Activated CD4-positive, alpha-beta T cell treated with anti-CD3 and anti-CD28 coated beads, Interleukin-2, amount 50 U/mL, for 1 hour (primary cell): ENCODE measurements around the gene ABHD8.
A peak's percentile ranks its signal among the peaks of the same experiment; 100 is the strongest.

Experiments
- DNase-seq: peaks from one replicate; pipeline ENCODE4 v3.0.0-alpha.2; 2020

The ABHD8 gene, protein sequence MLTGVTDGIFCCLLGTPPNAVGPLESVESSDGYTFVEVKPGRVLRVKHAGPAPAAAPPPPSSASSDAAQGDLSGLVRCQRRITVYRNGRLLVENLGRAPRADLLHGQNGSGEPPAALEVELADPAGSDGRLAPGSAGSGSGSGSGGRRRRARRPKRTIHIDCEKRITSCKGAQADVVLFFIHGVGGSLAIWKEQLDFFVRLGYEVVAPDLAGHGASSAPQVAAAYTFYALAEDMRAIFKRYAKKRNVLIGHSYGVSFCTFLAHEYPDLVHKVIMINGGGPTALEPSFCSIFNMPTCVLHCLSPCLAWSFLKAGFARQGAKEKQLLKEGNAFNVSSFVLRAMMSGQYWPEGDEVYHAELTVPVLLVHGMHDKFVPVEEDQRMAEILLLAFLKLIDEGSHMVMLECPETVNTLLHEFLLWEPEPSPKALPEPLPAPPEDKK

DNA sequence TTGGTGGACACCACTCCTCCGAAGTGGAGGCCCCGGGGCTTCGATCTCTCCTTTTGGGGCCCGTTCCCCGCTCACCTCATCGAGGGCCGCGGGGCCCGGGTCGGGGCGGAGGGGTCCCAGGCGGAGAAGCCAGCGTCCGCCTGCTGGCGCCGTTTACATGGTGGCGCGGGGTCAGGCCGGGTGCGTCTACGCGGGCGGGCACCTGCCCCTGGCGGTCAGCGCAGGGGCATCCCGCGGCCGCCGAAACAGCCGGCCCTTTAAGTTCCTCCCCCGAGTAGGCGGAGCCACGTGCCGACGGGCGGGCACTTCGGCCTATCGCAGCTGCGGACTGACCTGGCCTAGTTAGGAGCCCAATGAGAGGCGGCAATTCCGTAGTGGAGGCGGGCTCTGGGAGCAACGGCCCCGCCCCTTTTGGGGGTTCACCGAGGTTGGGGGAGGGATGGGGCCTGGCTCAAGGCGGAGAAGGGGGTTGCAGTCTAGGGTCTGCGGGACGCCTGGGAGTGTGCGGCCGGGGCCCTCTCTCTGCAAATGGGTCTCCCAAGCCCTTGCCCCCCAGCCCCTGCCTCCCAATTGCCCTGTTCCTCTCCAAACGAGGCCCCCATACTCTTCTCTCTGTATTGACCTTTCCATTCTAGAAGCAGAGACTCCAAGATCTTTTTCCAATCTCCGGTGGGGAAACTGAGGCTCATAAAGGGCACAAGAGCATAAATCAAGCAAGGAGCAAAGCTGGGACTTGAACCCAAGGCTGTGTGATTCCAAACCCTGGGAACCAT is at the start of gene ABHD8:
TSS of gene ABHD8 (minus strand) at position 259 of the 773 bp plus-strand sequence. CDS start 1,809 bp downstream, outside the sequence.
- peak; percentile 93 for DNase-seq

DNA sequence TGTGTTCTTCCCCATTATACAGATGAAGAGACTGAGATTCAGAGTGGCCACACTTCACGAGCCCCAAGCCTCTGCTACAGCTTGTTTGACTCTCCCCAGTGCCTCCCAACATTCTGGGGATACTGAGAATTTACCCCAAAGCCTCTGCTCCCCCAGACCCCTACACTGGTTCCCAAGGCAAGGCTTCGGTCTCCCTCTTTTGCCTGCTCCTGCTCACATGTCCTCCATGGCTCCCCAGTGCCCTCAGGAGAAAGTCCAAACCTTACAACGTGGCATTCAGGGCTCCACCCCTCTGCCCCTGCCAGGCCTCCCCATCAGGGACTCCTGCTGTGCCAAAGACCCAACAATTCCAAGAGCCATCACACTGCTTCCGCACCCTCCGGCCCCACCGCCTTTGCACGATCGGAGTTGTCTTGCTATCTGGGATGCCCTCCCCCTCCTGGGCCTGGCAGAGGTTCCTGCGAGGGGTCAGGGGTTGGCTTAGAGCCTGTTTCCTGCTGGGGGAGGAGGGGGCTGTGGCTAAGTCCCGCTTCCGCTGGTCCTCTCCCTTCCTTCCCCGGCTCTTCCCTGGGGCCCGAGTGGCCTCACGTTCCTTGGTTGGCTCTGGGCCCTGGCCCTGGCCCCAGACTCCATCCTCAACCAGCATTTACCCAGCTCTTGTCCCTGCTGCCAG is 49.5 kb upstream of the ABHD8 start:
- DNase-seq = no peak

DNA sequence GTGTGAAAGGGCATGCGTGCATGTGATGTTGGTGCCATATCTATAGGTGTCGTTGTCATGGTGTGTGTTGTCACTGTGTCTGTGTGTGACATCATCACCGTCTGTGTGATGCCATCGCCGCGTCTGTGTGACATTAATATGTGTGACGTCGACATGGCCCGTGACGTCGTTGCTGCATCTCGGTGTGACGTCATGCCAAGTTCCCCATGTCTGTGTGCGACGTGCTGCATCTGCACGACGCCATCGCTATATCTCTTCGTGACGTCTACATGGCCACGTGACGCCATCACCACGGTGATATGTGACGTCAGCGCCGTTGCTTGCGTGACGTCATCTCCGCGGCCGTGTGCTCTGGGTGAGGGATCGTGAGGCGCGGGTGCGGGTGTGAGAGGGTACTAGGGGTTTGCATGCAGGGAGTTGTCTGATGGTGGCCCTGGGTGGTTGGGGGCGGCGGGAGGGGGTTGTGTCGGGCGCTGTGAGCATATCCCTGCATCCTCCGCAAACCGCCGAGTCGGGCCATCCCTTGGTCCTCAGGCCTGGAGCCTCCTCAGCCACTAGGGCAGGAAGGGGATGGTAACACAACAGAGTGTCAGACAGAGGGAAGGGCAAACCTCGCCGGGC is 48.7 kb upstream of the ABHD8 start:
- no peak for DNase-seq

DNA sequence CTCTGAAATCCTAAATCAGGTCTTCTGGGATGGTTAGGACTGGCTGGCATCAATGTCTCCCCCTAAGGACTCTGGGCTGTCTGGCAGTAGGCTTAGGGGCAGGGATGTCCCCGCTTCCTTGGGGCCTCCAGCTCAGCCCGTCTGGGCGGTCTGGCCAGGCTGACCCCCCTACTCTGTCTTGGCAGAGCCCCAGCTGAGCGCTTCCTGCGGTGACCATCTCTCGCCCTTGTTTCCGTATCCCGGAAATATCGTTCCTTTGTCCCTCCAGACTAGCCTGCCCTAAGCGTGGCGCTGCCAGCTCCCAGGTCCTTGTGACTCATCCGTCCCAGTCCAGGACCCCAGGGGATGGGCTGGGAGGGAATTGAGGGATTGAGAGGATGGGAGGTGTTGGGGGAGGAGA is 45.5 kb upstream of the ABHD8 start:
- DNase-seq = no peak

DNA sequence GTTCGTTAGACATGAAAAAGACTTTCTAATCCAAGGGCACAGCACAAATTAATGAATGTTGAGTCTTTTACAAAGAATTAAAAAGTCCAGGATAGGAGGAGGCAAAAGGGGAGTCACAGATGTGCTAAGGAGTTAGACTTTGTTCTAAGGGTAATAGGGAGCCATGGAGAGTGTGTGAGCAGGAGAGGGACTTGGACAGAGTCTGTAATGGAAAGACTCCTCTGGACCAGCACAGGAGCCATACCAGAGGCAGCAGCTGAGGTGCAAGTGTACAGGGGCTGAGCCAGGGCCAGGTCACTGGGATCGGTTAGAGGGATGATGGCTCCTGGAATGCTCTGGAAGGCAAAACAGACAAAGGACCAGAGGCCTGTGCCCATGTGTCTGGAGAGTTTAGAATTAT is 44.7 kb upstream of the ABHD8 start:
- DNase-seq = no peak

DNA sequence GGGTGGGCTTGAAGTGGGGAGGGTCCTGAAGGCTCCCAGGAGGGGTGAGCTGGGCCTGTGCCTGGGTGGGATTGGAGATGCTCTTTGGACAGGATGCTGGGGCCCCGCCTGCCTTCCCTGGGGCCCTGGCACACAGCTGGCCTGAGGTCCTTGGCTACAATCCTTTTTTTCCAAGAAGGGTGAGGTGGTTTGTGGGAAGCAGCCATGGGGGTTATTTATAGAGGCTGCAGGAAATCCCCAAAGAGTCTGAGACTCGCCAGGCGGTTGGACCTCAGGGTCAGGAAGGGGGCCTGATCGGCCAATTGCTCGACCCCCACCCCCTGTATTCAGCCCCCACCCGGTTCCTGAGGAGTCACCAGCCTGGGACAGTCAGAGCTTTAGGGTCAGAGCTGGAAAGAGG is 44.1 kb upstream of the ABHD8 start:
- DNase-seq = no peak

DNA sequence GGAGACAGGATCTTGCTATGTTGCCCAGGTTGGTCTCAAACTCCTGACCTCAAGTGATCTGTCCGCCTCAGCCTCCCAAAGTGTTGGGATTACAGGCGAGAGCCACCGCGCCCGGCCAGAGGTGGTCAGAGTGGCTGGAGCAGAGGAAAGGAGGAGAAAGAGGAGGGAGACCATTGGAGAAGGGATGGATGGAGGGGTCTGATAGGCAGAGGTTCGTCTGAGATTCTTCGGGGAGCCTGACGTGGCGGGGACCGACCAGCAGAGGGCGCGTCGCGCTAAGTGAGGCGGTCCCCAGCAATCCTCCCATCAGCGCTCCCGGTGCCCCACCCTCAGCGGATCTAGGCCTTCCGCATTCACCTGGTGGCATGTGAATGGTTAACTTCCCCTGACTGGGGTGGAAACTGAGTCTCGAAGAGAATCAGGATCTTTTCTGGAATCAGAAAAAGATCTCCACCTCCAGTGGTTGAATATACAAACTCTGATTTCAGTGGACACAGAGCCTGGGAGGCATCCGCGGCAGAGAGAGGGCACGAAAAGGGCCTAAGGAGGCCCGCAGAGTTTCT is 43.0 kb upstream of the ABHD8 start:
- peak; percentile 76 for DNase-seq

DNA sequence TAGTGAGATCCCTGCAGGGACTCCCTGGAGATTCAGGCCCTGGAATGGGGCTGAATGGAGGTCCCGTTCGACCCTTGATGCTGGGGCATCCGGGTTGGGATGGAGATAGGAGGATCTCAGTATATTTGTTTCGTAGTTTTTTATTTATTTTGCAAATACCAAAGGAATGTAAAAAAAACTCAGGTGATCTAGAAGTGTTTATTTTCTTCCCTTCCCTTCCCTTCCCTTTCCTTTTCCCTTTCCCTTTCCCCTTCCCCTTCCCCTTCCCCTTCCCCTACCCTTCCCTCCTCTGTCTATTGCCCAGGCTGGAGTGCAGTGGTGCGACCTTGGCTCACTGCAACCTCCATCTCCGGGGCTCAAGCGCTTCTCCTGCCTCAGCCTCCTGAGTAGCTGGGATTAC is 38.6 kb upstream of the ABHD8 start:
- DNase-seq = no peak

DNA sequence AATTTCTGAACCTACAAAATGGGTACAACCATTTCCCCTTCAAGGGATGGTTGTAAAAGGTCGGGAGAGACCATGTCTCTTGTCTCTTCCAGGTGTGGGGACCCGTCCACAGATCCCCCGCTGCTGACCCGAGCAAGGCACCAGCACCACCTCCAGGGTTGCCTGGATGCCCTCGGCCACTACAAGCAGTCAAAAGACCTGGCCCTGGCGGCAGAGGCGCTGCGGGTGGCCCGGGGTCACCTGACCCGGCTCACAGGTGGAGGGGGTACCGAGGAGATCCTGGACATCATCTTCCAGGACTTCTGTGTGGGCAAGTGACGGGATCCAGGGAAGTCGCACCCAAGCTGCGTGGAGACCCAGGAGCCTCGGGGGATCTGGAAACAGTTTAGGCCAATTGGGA is 38.2 kb upstream of the ABHD8 start:
- no peak for DNase-seq

DNA sequence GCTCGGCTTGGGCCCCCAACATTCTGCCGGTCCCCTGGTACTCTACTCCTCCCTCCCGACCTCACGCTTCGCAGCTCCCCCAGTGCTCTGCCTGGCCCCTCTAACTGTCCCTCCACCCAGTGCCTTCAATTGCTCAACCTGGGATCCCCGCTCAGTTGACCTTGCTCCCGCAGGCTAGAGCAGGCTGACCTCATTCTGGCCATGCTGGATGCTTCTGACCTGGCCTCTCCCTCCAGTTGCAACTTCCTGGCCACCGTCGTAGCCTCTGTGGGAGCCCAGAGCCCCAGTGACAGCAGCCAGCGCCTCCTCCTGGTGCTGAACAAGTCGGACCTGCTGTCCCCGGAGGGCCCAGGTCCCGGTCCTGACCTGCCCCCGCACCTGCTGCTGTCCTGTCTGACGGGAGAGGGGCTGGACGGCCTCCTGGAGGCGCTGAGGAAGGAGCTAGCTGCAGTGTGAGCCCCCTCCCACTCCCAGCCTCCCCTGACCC is 37.7 kb upstream of the ABHD8 start:
- no peak for DNase-seq

DNA sequence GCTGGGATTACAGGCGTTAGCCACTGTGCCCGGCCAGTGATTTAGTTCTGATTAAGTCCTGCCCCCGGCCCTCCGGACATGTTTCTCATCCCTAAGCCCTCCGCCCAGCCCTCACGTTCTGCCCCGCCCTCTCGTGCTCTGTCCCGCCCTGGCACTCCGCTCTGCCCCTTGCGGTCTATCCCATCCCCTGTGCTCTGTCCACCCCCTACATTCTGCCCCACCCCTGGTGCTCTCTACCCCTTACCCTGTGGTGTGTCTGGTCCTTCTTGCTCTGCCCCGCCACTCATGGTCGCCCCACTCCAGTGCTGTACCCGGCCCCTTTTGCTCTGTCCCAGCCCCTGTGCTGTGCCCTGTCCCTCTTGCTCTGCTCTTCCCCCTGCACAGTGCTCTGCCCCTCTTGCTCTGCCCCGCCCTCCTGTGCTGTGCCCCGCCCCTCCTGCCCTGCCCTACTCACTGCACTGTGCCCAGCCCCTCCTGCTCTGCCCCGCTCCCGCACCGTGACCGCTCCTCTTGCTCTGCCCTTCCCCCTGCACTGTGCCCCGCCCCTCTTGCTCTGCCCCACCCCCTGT is 37.2 kb upstream of the ABHD8 start:
- no peak for DNase-seq

DNA sequence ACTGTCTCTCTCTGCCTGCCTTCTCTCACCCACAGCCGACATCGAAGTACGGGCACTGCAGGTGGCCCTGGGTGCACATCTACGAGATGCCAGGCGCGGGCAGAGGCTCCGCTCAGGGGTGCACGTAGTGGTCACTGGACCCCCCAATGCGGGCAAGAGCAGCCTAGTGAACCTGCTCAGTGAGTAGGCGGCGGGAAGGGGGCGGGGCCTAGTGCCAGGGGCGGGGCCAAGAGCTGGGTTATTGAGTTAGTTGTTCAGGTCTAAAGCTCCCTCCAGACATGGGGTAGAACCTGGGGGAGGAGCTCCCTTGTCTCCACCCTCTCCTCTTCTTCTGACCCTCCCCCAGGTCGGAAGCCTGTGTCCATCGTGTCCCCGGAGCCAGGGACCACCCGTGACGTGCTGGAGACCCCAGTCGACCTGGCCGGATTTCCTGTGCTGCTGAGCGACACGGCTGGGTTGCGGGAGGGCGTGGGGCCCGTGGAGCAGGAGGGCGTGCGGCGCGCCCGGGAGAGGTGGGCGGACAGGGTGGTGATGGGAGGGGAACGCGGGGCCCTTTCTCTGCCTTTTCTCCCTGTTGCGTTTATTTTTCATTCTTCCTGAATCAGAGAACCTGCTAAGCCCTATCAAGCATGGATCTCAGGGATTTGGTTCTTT is 36.0 kb upstream of the ABHD8 start:
- DNase-seq = peak; percentile 31

DNA sequence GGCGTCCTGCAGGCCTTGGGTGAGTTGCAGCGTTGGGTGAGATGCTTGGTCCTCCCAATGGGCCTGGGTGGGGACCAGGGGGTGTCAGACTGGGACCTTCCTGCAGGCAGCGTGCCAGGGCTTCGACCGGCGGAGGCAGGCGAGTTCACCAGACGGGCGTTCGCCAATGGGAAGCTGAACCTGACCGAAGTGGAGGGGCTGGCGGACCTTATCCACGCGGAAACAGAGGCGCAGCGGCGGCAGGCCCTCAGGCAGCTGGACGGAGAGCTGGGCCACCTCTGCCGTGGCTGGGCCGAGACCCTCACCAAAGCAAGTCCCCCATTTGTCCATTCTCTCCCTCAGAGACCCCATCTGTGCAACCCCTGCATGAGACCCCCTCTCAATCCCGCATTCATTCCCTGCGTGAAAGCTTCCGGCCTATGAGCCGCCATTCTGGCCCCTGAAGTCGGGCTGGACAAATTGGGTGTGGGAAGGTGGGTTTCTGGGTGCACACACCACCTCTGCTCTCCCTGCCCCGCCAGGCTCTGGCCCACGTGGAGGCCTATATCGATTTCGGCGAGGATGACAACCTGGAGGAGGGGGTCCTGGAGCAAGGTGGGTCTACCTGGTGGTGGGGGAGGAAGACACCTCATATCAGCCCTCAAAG is 35.3 kb upstream of the ABHD8 start:
- DNase-seq = no peak

DNA sequence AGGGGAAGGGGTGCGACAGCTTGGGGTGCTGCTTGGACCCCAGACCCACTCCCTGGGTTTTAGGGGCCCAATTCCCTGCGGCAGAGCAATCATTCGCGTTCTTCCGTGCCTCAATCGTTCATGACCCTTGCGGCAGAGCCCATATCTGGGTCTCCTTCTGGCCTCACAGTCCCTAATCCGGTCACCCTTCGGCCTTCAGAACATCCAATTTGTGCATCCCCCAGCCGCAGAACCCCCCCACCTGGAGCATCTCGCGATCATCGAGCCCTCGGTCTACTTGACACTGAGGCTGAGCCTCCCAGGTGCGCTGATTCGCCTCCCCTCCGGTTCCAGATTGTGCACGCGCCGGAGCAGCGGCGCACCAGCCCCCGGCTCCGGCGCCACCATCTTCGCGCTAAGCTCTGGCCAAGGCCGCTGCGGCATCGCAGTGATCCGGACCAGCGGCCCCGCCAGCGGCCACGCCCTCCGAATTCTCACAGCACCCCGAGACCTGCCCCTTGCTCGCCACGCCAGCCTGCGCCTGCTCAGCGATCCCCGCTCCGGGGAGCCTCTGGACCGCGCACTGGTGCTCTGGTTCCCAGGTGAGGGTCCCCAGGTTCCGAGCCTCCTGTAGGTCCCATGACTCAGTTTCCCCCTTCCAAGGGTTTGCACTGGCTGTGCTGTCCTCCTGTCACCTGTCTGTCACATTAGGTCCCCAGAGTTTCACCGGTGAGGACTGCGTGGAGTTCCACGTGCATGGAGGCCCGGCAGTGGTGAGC is 34.6 kb upstream of the ABHD8 start:
- peak; percentile 32 for DNase-seq

DNA sequence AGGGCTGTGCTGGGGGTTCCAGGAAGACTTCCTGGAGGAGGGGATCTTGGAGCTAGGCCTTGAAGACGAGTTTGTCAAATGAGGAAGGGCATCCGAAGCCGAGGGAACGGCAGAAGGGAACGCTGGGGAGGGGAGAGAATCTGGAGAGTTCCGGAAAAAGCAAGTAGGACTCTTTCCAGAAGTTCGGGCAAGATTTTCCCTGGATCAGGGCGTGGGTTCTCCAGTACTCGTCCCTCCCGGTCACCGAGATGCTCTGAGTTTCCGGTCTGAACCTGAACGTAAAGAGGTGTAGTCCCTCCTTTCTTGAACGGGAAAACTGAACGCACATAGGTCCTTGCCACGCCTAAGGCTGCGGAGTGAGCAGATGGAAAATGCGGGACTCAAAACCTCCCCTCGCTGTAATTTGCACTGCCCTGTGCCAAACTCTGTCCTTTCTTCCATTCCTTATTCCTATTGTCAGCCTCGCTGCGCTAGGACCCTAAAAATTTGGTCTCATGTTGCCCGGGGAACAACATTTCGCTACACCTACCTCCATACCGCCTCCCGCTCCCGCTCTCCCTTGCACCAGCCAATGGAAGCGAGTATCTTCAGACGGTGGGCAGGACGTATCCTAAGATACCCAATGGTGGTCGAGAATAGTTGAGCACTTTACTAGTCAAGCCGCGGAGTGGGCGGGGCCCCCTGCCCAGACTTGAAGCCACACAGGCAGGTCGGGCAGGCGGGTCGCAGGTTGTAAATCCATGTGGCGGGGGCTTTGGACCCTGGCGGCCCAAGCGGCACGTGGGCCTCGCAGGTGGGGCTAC is 33.8 kb upstream of the ABHD8 start, which contains the start of gene GTPBP3:
TSS of gene GTPBP3 (plus strand) at position 682 of the 803 bp plus-strand sequence. CDS start at position 741, 59 bp downstream.
- DNase-seq = peak; percentile 95

DNA sequence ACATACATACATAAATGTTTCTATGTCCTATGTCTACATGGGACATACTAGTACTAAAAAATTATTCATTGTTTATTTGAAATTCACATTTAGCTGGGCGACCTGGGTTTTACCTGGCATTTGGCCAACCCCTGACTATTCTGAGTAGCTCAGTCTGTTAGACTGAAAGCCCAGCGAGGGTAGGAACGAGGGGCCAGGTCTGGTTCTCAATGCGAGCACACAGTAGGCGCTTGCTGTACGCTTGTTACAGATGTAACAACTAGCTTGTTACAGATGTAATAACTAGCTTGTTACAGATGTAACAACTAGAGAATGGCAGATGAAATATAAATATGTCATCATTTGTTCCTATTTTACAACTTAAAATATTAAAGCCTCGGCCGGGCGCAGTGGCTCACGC is 32.4 kb upstream of the ABHD8 start:
- no peak for DNase-seq

DNA sequence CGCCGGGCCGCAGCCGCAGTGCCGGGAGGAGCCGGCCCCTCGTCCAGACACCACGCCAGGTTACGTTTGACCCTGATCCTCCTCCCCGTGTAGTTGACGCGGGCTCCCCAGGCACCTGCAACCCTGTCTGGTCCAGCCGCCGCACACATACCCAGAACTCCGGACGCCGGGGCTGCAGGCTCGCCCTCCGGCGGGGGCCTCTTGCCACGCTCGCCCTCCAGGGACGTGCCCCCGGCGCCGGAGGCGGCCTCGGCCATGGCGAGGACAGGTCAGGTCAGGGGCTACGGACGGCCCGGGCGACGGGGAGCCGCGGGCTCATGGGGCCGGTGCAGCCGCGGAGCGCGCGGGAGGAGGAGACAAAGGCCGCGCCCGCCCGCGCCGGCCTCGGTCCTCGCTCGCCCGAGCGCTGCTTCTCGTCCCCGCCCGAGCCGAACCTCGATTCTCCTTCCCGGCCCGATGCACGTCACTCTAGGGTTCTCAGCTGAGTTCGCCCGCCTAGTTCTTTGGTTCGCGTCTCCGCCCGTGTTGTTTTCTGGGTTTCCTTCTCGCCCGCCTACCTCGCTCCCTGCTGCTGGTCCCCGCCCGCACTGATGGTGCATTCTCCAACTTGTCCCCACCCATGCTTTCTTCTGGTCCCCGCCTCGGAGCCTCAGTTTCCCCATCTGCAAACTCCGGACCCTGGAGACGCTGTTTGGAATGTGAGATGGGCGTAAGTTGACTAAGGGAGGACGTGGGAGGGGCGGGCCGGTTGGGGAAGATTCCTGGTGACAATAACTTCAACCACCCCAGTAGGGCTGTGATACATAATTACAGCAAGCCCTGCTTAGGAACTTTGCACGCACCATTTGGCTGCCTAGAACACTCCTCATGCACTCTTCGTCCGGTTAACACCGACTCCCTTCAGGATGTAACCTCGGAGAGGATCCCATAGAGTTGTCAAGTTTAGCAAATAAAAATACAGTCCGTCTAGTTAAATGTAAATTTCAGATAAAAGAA is 31.5 kb upstream of the ABHD8 start, which contains the start of gene ANO8:
TSS of gene ANO8 (minus strand) at position 442 of the 996 bp plus-strand sequence. CDS start at position 257, 185 bp downstream.
- DNase-seq = peak; percentile 96
